HAP-1 (cell line): Measurements from ENCODE around the gene CFAP57.

Experiments used
- DNase-seq, 2 experiments: peaks; one replicate each; pipeline ENCODE4 v3.0.0-alpha.2; 2016 to 2020; ENCODE audit warnings: low spot score in 2 of 2
- H3K27me3 ChIP-seq: fragments of 250-450 bp; sonication (Bioruptor Pico); 2 replicates; pipeline ENCODE4 v1.5.1; 2020; ENCODE audit warnings: low read depth, mild to moderate bottlenecking, moderate library complexity
- H3K36me3 ChIP-seq: fragments of 250-450 bp; sonication (Bioruptor Pico); replicated peaks from 2 replicates; pipeline ENCODE4 v1.5.1; 2020; ENCODE audit warnings: mild to moderate bottlenecking
- H3K4me1 ChIP-seq: fragments of 250-450 bp; sonication (Bioruptor Pico); 2 replicates; pipeline ENCODE4 v1.5.1; 2020; ENCODE audit warnings: mild to moderate bottlenecking
- H3K4me3 ChIP-seq: fragments of 250-450 bp; sonication (Bioruptor Pico); 2 replicates; pipeline ENCODE4 v1.5.1; 2020; ENCODE audit warnings: mild to moderate bottlenecking, moderate library complexity
- H3K9me3 ChIP-seq: fragments of 250-450 bp; sonication (Bioruptor Pico); 2 replicates; pipeline ENCODE4 v1.5.1; 2020; ENCODE audit warnings: mild to moderate bottlenecking, moderate library complexity
- in situ Hi-C: fragments of 300-500 bp; cut with MboI; formaldehyde crosslinking; loops from 3 replicates; pipeline ENCODE4 v1.14.3; 2020; ENCODE audit warnings: low sequenced_read_pairs, inconsistent platforms, mixed read lengths

Gene CFAP57

GRCh38 chr1:43286115-43286514 lies 114.0 kb downstream of the CFAP57 start:
- Histone ChIP-seq H3K4me1 (no peaks in the 10 kb centered on the region), H3K36me3 (no peaks in the 10 kb centered on the region), H3K4me3 (no peak overlapping the region), H3K27me3 (peaks cover 16% of the 10 kb centered on the region), H3K9me3 (no peaks in the 10 kb centered on the region)
- in situ Hi-C loops: no loop called here
- DNase-seq: no peak

GRCh38 chr1:43286533-43286932 lies 114.4 kb downstream of the CFAP57 start:
- Histone ChIP-seq H3K27me3 (peaks cover 16% of the 10 kb centered on the region), H3K36me3 (no peaks in the 10 kb centered on the region), H3K4me1 (no peaks in the 10 kb centered on the region), H3K9me3 (no peaks in the 10 kb centered on the region), H3K4me3 (no peak overlapping the region)
- in situ Hi-C loops: no loop called here
- no peak for DNase-seq

GRCh38 chr1:43288058-43288784 lies 116.1 kb downstream of the CFAP57 start:
- peaks cover 16% of the 10 kb centered on the region for H3K27me3 ChIP-seq
- H3K36me3 ChIP-seq: no peaks in the 10 kb centered on the region
- no peaks in the 10 kb centered on the region for H3K9me3 ChIP-seq
- no peaks in the 10 kb centered on the region for H3K4me1 ChIP-seq
- H3K4me3 ChIP-seq: no peak overlapping the region
- in situ Hi-C loops: no loop called here
- no peak for DNase-seq

GRCh38 chr1:43288785-43289706 lies 116.9 kb downstream of the CFAP57 start:
- Histone ChIP-seq H3K27me3 (peaks cover 16% of the 10 kb centered on the region), H3K4me3 (no peak overlapping the region), H3K4me1 (peaks cover under 1% of the 10 kb centered on the region), H3K9me3 (no peaks in the 10 kb centered on the region), H3K36me3 (no peaks in the 10 kb centered on the region)
- in situ Hi-C loops: no loop called here
- DNase-seq: no peak

GRCh38 chr1:43292216-43292615 lies 120.1 kb downstream of the CFAP57 start:
- Histone ChIP-seq H3K4me1 (peaks cover 30% of the 10 kb centered on the region), H3K9me3 (no peaks in the 10 kb centered on the region), H3K27me3 (peaks cover 14% of the 10 kb centered on the region), H3K36me3 (no peaks in the 10 kb centered on the region), H3K4me3 (no peak overlapping the region)
- in situ Hi-C loops: no loop called here
- DNase-seq: no peak

- Histone ChIP-seq H3K4me1 (peaks cover 31% of the 10 kb centered on the region), H3K4me3 (no peak overlapping the region), H3K27me3 (peaks cover 10% of the 10 kb centered on the region), H3K9me3 (no peaks in the 10 kb centered on the region), H3K36me3 (no peaks in the 10 kb centered on the region)
- in situ Hi-C loops: no loop called here
- no peak for DNase-seq
Observed at GRCh38 chr1:43292679-43293078, 120.5 kb downstream of the CFAP57 start.

GRCh38 chr1:43293176-43293575 lies 121.0 kb downstream of the CFAP57 start:
- Histone ChIP-seq H3K27me3 (peaks cover 5% of the 10 kb centered on the region), H3K9me3 (no peaks in the 10 kb centered on the region), H3K4me3 (no peak overlapping the region), H3K36me3 (no peaks in the 10 kb centered on the region), H3K4me1 (peaks cover 31% of the 10 kb centered on the region)
- no peak for DNase-seq
- in situ Hi-C loops: no loop called here

GRCh38 chr1:43293896-43294760 lies 122.0 kb downstream of the CFAP57 start:
- Histone ChIP-seq H3K27me3 (no peaks in the 10 kb centered on the region), H3K4me1 (peaks cover 31% of the 10 kb centered on the region), H3K4me3 (no peak overlapping the region), H3K9me3 (no peaks in the 10 kb centered on the region), H3K36me3 (no peaks in the 10 kb centered on the region)
- peak; percentile 5 to 22 for DNase-seq
- in situ Hi-C loops: no loop called here

GRCh38 chr1:43294761-43295160 lies 122.6 kb downstream of the CFAP57 start:
- no peaks in the 10 kb centered on the region for H3K36me3 ChIP-seq
- H3K27me3 ChIP-seq: no peaks in the 10 kb centered on the region
- no peak for DNase-seq
- H3K4me3 ChIP-seq: no peak overlapping the region
- in situ Hi-C loops: no loop called here
- no peaks in the 10 kb centered on the region for H3K9me3 ChIP-seq
- peaks cover 31% of the 10 kb centered on the region for H3K4me1 ChIP-seq

GRCh38 chr1:43296207-43296606 lies 124.1 kb downstream of the CFAP57 start:
- peak in 1 of 2 experiments; percentile 23 for DNase-seq
- H3K36me3 ChIP-seq: no peaks in the 10 kb centered on the region
- in situ Hi-C loops: no loop called here
- no peaks in the 10 kb centered on the region for H3K9me3 ChIP-seq
- no peaks in the 10 kb centered on the region for H3K27me3 ChIP-seq
- peaks cover 31% of the 10 kb centered on the region for H3K4me1 ChIP-seq
- H3K4me3 ChIP-seq: no peak overlapping the region

GRCh38 chr1:43298055-43298454 lies 125.9 kb downstream of the CFAP57 start:
- Histone ChIP-seq H3K36me3 (no peaks in the 10 kb centered on the region), H3K9me3 (no peaks in the 10 kb centered on the region), H3K4me3 (no peak overlapping the region), H3K27me3 (no peaks in the 10 kb centered on the region), H3K4me1 (peaks cover 31% of the 10 kb centered on the region)
- in situ Hi-C loops: no loop called here
- no peak for DNase-seq

GRCh38 chr1:43299101-43299500 lies 127.0 kb downstream of the CFAP57 start:
- no peaks in the 10 kb centered on the region for H3K36me3 ChIP-seq
- no peak for DNase-seq
- H3K4me1 ChIP-seq: peaks cover 30% of the 10 kb centered on the region
- H3K9me3 ChIP-seq: no peaks in the 10 kb centered on the region
- H3K27me3 ChIP-seq: no peaks in the 10 kb centered on the region
- no peak overlapping the region for H3K4me3 ChIP-seq
- in situ Hi-C loops: no loop called here

GRCh38 chr1:43300378-43301094 lies 128.4 kb downstream of the CFAP57 start, which contains the start of gene TIE1:
TIE1 (plus strand) TSS chr1:43300982; CDS start chr1:43301072, 90 bp downstream.
- Histone ChIP-seq H3K4me3 (no peak within 1 kb of the TSS), H3K4me1 (peaks cover 17% of the 10 kb centered on the region), H3K36me3 (no peaks in the 10 kb centered on the region), H3K27me3 (no peaks in the 10 kb centered on the region), H3K9me3 (no peaks in the 10 kb centered on the region)
- in situ Hi-C loops: no loop called here
- no peak for DNase-seq
